Neural progenitor cell (in vitro differentiated cells): Measurements from ENCODE around the gene SLC25A45. TPM values are rescaled to one million over a fixed set of nuclear protein-coding genes. Genes with fewer than 3 reads are reported as not detected.
A peak's percentile ranks its signal among the peaks of the same experiment; 100 is the strongest.

Experiments used
- DNase-seq: peaks from one replicate; pipeline ENCODE4 v3.0.0-alpha.2; 2016; ENCODE audit warnings: low spot score
- H2AFZ ChIP-seq: fragments of 200-600 bp; sonication (generic); replicated peaks from 2 replicates; pipeline ENCODE4 v1.6.1; 2016; ENCODE audit warnings: antibody characterized with exemption
- H3F3A ChIP-seq: fragments of 200-600 bp; sonication (generic); 2 replicates; pipeline ENCODE4 v1.6.1; 2016; ENCODE audit warnings: antibody characterized with exemption, low read depth
- H3K27ac ChIP-seq: fragments of 200-600 bp; sonication (generic); 2 replicates; pipeline ENCODE4 v1.5.1; 2016; ENCODE audit warnings: mild to moderate bottlenecking
- H3K27me3 ChIP-seq: fragments of 200-600 bp; sonication (generic); 2 replicates; pipeline ENCODE4 v1.6.1; 2016; ENCODE audit warnings: mild to moderate bottlenecking, moderate library complexity
- H3K36me3 ChIP-seq: fragments of 200-600 bp; sonication (generic); 2 replicates; pipeline ENCODE4 v1.5.1; 2016
- H3K4me1 ChIP-seq: fragments of 200-600 bp; sonication (generic); 2 replicates; pipeline ENCODE4 v1.6.1; 2016; ENCODE audit warnings: mixed run types
- H3K4me2 ChIP-seq: fragments of 200-600 bp; sonication (generic); 2 replicates; pipeline ENCODE4 v1.6.1; 2016
- H3K4me3 ChIP-seq: fragments of 200-600 bp; sonication (generic); 2 replicates; pipeline ENCODE4 v1.5.1; 2016
- H3K79me2 ChIP-seq: fragments of 200-600 bp; sonication (generic); 2 replicates; pipeline ENCODE4 v1.6.1; 2016; ENCODE audit warnings: low read depth
- H3K9ac ChIP-seq: fragments of 200-600 bp; sonication (generic); 2 replicates; pipeline ENCODE4 v1.6.1; 2016
- H3K9me3 ChIP-seq: fragments of 200-600 bp; sonication (generic); 2 replicates; pipeline ENCODE4 v1.5.1; 2016; ENCODE audit warnings: low read depth
- H4K20me1 ChIP-seq: fragments of 200-600 bp; sonication (generic); 2 replicates; pipeline ENCODE4 v1.6.1; 2016; ENCODE audit warnings: low read depth
- H3K27ac Mint-ChIP-seq: 3 replicates; pipeline ENCODE4 v1.8.0; 2021; ENCODE audit warnings: mixed read lengths
- H3K27me3 Mint-ChIP-seq: 2 replicates; pipeline ENCODE4 v1.8.0; 2022; ENCODE audit warnings: low read depth, mild to moderate bottlenecking, inconsistent platforms, moderate library complexity, mixed read lengths; ENCODE audit not compliant: insufficient read depth
- H3K36me3 Mint-ChIP-seq: 3 replicates; pipeline ENCODE4 v1.8.0; 2021; ENCODE audit warnings: mixed read lengths
- H3K4me1 Mint-ChIP-seq: 3 replicates; pipeline ENCODE4 v1.8.0; 2021; ENCODE audit warnings: mixed read lengths
- H3K4me3 Mint-ChIP-seq: 3 replicates; pipeline ENCODE4 v1.8.0; 2021; ENCODE audit warnings: mild to moderate bottlenecking, moderate library complexity, mixed read lengths
- H3K9me3 Mint-ChIP-seq: 3 replicates; pipeline ENCODE4 v1.8.0; 2020; ENCODE audit warnings: mixed read lengths
- CTCF ChIP-seq: fragments of 200-600 bp; sonication (generic); IDR thresholded peaks from 2 replicates; pipeline ENCODE4 v1.5.1; 2017; ENCODE audit warnings: antibody characterized with exemption, mild to moderate bottlenecking
- EZH2 ChIP-seq: fragments of 200-600 bp; sonication (generic); IDR thresholded peaks from 2 replicates; pipeline ENCODE4 v1.6.1; 2017; ENCODE audit warnings: antibody characterized with exemption, mild to moderate bottlenecking, moderate library complexity
- EZH2phosphoT487 ChIP-seq: fragments of 200-600 bp; sonication (generic); IDR thresholded peaks from 2 replicates; pipeline ENCODE4 v1.6.1; 2017; ENCODE audit warnings: antibody characterized with exemption
- total RNA-seq: library from RNA; depleted of rRNA; stranded (reverse); fragments of >200 nt; gene quantifications from 2 replicates; pipeline ENCODE4 v1.2.3, GENCODE V29; 2015; ENCODE audit warnings: low replicate concordance

Gene SLC25A45
- total RNA-seq, 1 donor from 2014 or later, result 0.47 TPM

- H3K4me3 ChIP-seq, result no peak overlapping the region
- TF ChIP-seq CTCF (no peak), EZH2 (no peak), EZH2phosphoT487 (no peak)
- peak overlapping the region; percentile 88 for H3K27ac ChIP-seq
- H4K20me1 ChIP-seq, result no peaks in the 10 kb centered on the region
- peaks cover 42% of the 10 kb centered on the region for H3F3A ChIP-seq
- peaks cover 74% of the 10 kb centered on the region for H3K79me2 ChIP-seq
- no peaks in the 10 kb centered on the region for H3K9me3 ChIP-seq
- peak overlapping the region; percentile 66 for H3K4me2 ChIP-seq
- H3K36me3 ChIP-seq, result no peaks in the 10 kb centered on the region
- Mint-ChIP-seq H3K27me3 (peaks cover 17% of the 10 kb centered on the region), H3K4me3 (peak overlapping the region; percentile 80), H3K36me3 (no peaks in the 10 kb centered on the region), H3K9me3 (no peaks in the 10 kb centered on the region), H3K4me1 (peaks cover 80% of the 10 kb centered on the region), H3K27ac (peak overlapping the region; percentile 99)
- no peaks in the 10 kb centered on the region for H3K27me3 ChIP-seq
- H3K4me1 ChIP-seq, result peaks cover 47% of the 10 kb centered on the region
- peak overlapping the region; percentile 27 for H3K9ac ChIP-seq
- peak; percentile 84 for DNase-seq
- peak overlapping the region; percentile 44 for H2AFZ ChIP-seq
Measured at GRCh38 chr11:65418681-65419459, 36.4 kb upstream of the SLC25A45 start.

- H3K27ac Mint-ChIP-seq, result peak overlapping the region; percentile 99
- peak overlapping the region; percentile 80 for H3K4me3 Mint-ChIP-seq
- peaks cover 76% of the 10 kb centered on the region for H3K4me1 Mint-ChIP-seq
- Histone ChIP-seq H3K4me1 (peaks cover 47% of the 10 kb centered on the region), H3K4me2 (peak overlapping the region; percentile 66), H2AFZ (no peak overlapping the region), H3K9ac (no peak overlapping the region), H3K9me3 (no peaks in the 10 kb centered on the region), H3K79me2 (peaks cover 69% of the 10 kb centered on the region), H3K4me3 (no peak overlapping the region), H3K27me3 (no peaks in the 10 kb centered on the region), H3F3A (peaks cover 42% of the 10 kb centered on the region), H3K36me3 (no peaks in the 10 kb centered on the region), H4K20me1 (no peaks in the 10 kb centered on the region), H3K27ac (peak overlapping the region; percentile 88)
- H3K9me3 Mint-ChIP-seq, result no peaks in the 10 kb centered on the region
- no peak for TF ChIP-seq CTCF
- TF ChIP-seq EZH2phosphoT487, result no peak
- no peak for TF ChIP-seq EZH2
- H3K27me3 Mint-ChIP-seq, result peaks cover 15% of the 10 kb centered on the region
- no peaks in the 10 kb centered on the region for H3K36me3 Mint-ChIP-seq
- DNase-seq, result no peak
Measured at GRCh38 chr11:65418431-65418680, 35.9 kb upstream of the SLC25A45 start.

DNA sequence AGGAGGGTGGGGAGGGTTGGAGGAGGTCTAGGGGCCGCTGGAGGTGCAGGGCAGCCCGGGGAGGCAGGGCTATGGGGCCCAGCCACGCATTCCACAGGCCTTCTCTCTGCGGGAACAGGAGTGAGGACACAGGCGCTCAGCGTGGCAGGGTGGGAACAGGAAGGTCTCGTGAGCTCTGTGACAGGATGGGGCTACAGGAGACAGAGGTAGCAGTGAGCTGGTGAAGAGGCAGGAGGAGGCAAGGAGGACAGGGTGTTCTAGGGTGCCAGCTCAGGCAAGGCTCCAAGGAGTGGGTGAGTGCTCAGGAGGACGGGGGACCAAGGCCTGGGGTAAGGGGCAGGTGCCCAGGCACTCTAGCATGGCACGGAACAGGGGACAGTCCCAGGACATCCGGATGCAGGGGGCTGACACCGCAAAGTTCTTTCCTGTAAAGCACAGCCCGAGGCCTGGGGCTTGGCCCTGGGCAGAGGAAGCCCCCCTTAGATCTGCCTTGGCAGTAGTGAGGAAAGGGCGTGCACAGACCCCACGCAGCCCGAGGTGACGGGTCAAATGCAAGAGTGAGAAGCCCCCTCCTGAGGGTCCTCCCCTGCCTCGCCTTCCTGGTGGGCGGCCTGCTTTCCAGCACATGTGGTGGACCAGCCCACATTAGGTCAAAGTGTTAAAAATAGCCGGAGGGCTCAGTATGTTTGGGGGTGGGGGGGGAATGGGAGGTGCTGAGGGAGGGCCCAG lies 35.4 kb upstream of the SLC25A45 start:
- Mint-ChIP-seq H3K9me3 (no peaks in the 10 kb centered on the region), H3K36me3 (no peaks in the 10 kb centered on the region), H3K4me3 (peak overlapping the region; percentile 34), H3K27me3 (peaks cover 13% of the 10 kb centered on the region), H3K4me1 (peaks cover 75% of the 10 kb centered on the region), H3K27ac (peak overlapping the region; percentile 90)
- Histone ChIP-seq H3K4me2 (no peak overlapping the region), H3K27ac (no peak overlapping the region), H3K27me3 (no peaks in the 10 kb centered on the region), H3K4me1 (peaks cover 47% of the 10 kb centered on the region), H3K79me2 (peaks cover 64% of the 10 kb centered on the region), H3K9me3 (no peaks in the 10 kb centered on the region), H3K9ac (no peak overlapping the region), H4K20me1 (no peaks in the 10 kb centered on the region), H3K36me3 (no peaks in the 10 kb centered on the region), H3K4me3 (no peak overlapping the region), H3F3A (peaks cover 39% of the 10 kb centered on the region), H2AFZ (no peak overlapping the region)
- TF ChIP-seq CTCF, result no peak
- TF ChIP-seq EZH2phosphoT487, result no peak
- TF ChIP-seq EZH2, result no peak
- no peak for DNase-seq
